Panc1 (cell line): ENCODE results near the gene TGM4.

Experiments used
- CTCF ChIP-seq: fragments of 450-650 bp; IDR thresholded peaks from 2 replicates; pipeline ENCODE4 v1.5.1; 2017; ENCODE audit warnings: mild to moderate bottlenecking
- POLR2AphosphoS5 ChIP-seq: IDR thresholded peaks from 2 replicates; pipeline ENCODE4 v1.6.1; 2012; ENCODE audit warnings: mild to moderate bottlenecking, low read depth, low read length, moderate library complexity
- SIN3A ChIP-seq: IDR thresholded peaks from 2 replicates; pipeline ENCODE4 v1.6.1; 2012; ENCODE audit warnings: low read depth, mild to moderate bottlenecking, low read length, moderate library complexity, borderline replicate concordance; ENCODE audit not compliant: insufficient read depth
- TCF7L2 ChIP-seq: IDR thresholded peaks from 2 replicates; pipeline ENCODE4 v1.6.1; 2011; ENCODE audit warnings: mild to moderate bottlenecking, low read depth, low read length, inconsistent platforms

- TF ChIP-seq CTCF (no peak), SIN3A (no peak), POLR2AphosphoS5 (no peak), TCF7L2 (no peak)
These were observed 50.2 kb downstream of the TGM4 start for GRCh38 chr3:44924457-44925084.
